ENCODE measurements around the gene ASB1.

GRCh38 chr2:238497610-238498005, 70.9 kb downstream of the ASB1 start:
- TF ChIP-seq, protein P1, sequence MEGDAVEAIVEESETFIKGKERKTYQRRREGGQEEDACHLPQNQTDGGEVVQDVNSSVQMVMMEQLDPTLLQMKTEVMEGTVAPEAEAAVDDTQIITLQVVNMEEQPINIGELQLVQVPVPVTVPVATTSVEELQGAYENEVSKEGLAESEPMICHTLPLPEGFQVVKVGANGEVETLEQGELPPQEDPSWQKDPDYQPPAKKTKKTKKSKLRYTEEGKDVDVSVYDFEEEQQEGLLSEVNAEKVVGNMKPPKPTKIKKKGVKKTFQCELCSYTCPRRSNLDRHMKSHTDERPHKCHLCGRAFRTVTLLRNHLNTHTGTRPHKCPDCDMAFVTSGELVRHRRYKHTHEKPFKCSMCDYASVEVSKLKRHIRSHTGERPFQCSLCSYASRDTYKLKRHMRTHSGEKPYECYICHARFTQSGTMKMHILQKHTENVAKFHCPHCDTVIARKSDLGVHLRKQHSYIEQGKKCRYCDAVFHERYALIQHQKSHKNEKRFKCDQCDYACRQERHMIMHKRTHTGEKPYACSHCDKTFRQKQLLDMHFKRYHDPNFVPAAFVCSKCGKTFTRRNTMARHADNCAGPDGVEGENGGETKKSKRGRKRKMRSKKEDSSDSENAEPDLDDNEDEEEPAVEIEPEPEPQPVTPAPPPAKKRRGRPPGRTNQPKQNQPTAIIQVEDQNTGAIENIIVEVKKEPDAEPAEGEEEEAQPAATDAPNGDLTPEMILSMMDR (IDR thresholded peaks at IDR 0.05), result no peak
- no peak for TF ChIP-seq POLR2A (IDR thresholded peaks at IDR 0.05)
- TF ChIP-seq EP300 (IDR thresholded peaks at IDR 0.05), result no peak
